Breast epithelium (tissue), 3 donors: ENCODE data around the gene NEURL1B.

ENCODE experiments used
- POLR2A ChIP-seq: fragments of 450-650 bp; IDR thresholded peaks from one replicate; pipeline ENCODE4 v1.6.1; 2016; ENCODE audit warnings: antibody characterized with exemption, mild to moderate bottlenecking, moderate library complexity
- POLR2AphosphoS5 ChIP-seq, 3 donors: sonication (generic); formaldehyde crosslinking; IDR thresholded peaks; one replicate each; pipeline ENCODE4 v1.6.1; 2017; ENCODE audit warnings: antibody characterized with exemption in 3 of 3
- TF ChIP-seq, protein P1 (sequence below), 3 donors: fragments of 450-650 bp; IDR thresholded peaks; one replicate each; pipeline ENCODE4 v1.5.1; 2016 to 2017; ENCODE audit warnings: antibody characterized with exemption in 3 of 3, mild to moderate bottlenecking in 3 of 3, moderate library complexity in 3 of 3

DNA sequence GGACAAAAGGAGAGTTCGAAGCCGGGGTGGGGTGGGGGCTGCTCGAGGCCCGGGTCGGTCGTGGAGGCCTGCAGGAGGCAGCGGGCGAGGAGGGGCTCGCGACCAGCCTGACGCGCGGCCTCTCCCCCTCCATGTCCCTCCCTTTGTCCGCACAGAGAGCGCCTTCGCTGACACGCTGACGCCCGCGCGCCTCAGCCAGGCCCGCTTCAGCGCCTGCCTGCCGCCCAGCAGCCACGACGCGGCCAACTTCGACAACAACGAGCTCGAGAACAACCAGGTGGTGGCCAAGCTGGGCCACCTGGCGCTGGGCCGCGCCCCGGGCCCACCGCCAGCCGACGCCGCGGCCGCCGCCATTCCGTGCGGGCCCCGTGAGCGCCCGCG lies 42.2 kb downstream of the NEURL1B start:
- TF ChIP-seq, protein P1, sequence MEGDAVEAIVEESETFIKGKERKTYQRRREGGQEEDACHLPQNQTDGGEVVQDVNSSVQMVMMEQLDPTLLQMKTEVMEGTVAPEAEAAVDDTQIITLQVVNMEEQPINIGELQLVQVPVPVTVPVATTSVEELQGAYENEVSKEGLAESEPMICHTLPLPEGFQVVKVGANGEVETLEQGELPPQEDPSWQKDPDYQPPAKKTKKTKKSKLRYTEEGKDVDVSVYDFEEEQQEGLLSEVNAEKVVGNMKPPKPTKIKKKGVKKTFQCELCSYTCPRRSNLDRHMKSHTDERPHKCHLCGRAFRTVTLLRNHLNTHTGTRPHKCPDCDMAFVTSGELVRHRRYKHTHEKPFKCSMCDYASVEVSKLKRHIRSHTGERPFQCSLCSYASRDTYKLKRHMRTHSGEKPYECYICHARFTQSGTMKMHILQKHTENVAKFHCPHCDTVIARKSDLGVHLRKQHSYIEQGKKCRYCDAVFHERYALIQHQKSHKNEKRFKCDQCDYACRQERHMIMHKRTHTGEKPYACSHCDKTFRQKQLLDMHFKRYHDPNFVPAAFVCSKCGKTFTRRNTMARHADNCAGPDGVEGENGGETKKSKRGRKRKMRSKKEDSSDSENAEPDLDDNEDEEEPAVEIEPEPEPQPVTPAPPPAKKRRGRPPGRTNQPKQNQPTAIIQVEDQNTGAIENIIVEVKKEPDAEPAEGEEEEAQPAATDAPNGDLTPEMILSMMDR (IDR thresholded peaks at IDR 0.05) = no peak
- TF ChIP-seq POLR2A = no peak
- no peak for TF ChIP-seq POLR2AphosphoS5 (IDR thresholded peaks at IDR 0.05)
